GM19463 (cell line): Measurements from ENCODE around the gene ZNF593.

ENCODE experiments used
- ATAC-seq: cut with Tn5 transposase; IDR thresholded peaks from one replicate; pipeline ENCODE4 v1.9.1; 2021; ENCODE audit warnings: mild to moderate bottlenecking, moderate library complexity; ENCODE audit not compliant: unreplicated experiment

The ZNF593 gene

DNA sequence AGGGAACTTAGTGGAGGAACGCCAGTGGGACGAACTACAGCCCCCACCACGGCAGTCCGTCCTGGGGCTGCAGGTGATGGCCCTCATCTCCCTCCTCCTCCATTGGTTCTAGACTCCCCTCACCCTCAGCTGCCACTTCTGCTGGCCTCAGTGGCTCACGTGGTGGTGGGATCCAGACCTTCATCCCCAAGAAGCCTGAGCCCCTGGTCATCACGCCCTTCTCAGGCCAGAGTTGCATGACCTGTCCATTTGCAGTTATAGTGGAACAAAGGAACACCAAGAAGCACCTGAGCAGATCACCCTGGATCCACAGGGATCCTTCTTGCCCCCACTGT lies 23.8 kb upstream of the ZNF593 start:
- ATAC-seq: no peak

DNA sequence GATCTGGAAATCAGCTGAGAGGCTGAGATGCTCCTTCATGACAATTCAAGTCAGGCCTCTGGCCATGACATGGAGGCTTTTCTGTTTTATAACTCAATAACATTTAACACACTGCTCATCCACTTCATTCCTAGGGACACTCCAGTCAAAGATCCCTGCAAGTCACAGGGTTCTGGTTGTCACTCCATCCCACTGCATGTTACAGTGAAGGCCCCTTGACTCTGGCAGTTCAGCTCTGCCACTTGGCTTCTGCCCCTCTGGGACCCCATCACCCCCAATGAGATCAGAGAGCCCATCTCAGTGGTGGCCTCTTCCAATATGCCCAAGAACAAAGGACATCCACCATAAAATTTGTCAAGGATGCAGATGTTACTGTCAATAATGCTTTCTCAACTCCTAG lies 20.8 kb upstream of the ZNF593 start:
- ATAC-seq: no peak

DNA sequence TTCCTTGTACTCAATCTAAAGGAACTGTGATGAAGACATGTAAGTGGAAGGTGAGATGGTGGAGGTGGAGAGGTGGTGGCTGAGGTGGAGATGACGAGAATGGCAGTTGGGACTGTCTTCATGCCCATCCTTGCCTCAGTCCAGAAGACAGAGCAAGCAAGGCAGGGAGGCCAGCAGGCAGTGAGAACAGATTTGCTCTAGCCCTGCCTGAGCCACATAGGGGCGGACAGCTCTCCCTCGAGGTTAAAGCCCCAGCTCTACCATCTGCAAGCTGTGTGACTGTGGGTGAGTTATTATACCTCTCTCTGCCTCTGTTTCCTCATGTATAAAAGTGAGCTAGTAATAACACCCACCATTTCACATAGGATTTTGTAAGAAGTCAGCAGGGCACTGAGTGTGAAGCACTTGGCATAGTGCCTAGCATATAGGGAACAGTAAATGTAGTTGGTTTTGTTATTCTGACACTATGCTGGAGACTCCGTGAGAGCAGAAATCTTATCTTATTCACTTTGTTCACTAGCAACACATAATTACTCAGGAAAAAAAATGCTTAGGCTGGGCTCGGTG lies 15.7 kb upstream of the ZNF593 start:
- no peak for ATAC-seq

DNA sequence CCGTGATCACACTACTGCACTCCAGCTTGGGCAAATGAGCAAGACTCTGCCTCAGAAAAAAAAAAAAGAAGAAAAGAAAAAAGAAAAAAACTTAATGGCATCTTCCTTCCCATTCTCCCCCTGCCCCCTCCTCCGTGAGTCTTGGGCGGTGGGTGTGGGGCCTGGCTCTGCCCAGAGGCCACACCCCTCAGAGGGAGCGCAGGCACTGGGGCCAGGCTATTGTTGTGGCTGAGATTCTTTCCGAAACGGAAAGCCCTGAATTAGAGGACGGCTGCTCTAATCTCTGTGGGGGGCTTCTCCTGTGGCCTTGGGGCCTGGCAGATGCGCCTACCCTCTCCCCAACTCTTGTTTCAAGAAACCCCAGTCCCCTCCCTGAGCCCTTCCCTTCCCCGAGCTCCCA lies 15.0 kb upstream of the ZNF593 start:
- no peak for ATAC-seq

DNA sequence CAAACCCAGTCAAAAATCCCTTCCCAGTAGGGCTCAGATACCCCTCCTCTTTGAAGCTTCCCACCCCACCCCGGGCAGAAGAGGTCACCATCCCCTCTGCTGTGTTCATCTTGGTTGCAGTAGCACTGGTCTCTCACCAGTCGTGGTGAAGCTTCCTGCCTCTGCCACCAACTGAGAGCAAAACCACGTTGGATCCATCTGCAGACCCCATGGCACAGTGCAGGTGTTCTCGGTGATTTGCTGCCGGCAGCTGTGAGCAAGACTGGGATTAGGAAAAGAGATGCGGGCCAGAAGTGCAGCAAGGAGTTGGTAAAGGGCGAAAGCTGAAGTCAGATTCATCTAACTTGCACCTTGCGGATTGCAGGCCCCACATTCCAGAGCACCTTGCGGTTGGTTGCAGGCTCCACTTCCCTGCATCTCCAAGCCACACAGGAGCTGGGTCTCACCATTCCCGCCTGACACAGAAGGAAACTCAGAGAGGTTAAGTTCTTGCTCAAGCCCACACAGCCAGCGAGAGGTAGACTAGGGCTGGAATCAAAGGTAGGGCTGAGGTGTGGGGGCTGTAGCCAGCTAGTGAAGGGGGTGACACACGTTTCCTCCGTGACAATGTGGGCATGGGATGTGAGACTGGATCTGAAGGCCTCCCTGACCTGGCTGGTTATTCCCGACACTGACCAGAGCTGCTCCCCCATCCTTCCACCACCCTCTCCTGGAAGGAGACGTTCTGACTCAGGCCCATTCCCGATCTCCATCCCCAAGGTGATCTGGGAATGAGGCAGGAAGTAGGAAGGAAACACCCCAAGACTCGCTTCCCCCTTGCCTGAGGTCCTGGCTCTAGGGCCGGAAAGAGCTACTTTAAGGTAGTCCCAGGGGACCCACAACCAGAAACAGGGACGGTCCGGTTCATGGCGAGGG lies 14.1 kb upstream of the ZNF593 start:
- ATAC-seq: no peak

DNA sequence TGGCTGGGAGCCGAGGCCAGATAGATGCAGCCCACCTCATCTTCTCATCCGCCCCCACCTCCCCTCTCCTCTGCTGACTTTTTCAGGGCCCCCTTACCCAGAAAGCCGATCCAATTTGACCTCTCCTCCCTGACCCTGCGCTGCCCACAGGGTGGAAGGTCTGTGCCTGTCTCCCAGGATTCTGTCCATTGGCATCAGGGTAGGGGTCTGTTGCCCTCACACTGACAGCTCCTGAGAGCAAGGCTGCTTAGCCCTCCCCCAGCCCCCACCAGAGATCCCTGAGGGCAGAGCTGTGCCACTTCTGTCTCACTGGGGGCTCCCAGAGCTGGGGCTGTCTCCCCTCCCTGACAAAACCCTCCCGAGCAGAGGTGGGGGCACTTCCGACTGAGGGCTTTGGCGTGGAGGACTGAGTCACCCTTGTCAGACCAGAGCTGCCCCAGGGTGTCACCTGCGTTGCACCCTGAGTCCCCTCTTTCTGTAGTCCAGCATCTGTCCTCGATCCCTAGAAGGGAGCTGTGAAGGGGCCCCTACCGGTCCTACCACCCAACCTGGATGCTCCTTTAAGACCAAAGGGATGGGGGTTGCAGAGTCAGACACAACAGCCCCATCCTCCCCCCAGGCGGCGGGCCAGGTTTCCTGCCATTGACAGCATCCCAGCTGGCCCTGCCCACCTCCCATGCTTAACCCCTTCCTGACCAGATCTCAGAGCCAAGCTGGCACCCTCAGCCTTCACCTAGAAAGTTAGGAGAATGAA lies 13.2 kb upstream of the ZNF593 start:
- ATAC-seq: no peak

DNA sequence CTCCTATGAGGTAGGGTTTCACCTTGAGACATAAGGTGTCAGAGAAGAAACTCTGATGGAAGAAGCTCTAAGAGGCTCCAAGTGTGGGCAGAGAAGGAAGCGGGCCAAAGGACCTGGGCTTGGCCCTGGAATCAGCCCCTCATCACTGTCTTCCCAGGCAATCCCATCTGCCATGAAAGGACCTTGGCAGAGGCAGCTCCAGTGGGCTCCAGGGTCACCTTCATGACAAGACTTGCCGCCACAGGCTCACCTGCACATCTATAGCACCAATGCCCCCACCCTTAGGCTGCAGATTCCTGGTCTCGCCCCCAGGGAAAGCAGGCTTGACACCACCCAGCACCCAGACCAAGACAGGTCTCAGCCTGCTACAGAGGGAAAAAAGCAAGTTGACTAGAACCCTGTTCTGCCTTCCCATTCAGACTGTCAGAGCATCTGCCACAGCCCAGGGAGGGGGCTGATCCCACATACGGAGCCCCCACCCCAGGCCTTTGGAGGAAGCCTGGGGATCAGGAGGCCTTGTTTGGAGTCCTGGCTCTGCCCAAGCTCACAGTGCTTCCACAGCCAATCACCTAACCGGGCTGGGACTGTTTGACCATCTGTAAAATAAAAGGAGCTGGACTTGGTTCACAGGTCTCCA lies 11.3 kb upstream of the ZNF593 start:
- no peak for ATAC-seq

DNA sequence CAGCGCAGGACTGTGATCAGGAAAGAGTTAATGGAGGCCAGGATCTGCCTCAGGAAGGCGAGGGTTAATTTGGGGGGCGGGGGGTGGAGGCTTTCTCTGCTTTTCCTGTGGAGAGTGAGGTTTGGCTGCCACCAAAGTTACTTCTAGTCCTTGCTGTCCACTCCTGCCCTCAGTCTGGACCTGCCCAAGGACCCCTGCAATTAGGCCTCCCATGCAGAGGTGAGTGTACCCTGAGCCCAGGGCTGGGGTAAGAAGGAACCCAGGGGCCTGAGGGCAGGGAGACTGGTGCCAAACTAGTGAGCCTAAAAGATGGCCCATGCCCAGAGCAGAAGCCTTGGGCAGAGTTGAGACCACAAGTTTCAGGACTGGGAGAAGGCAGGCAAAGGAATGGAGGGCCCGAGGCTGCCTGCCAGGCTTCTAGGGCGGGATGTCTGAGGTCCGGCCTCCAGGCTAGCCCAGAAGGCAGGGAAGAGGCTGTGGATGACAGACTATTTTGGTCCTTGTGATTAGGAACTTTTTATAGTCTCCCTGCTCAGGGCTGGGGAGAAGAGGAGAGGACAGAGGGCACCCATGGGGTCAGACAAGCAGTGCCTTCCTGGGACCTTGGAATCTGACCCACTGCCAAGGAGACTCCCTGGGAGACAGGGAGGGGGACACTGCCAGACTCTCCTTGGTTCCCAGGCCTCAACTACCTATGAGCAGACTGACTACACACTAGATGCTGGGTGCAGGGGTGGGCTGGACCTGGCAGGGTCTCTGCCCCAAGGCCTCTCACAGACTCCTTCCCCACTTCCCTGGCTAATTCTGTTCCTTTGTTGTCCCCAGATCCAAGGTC lies 10.6 kb upstream of the ZNF593 start, which contains the start of gene FAM110D:
Gene FAM110D (plus strand): TSS at position 172 of the 835 bp plus-strand sequence. CDS start 2,213 bp downstream, outside the sequence.
- ATAC-seq: no peak

DNA sequence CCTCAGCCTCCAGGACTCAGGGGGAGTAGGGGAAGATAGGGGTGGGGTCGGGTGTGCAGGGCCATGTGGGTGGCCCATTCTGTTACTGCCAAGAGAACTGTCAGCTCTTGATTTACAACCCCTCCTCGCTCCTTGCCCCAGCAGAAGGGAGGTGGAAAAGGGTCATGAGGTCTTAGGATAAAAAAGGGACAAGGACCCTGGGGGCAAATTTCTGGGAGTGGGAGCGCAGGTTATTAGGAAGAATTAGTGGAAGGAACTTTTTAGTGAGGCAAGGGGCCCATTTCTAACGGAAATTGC lies 10.0 kb upstream of the ZNF593 start:
- ATAC-seq: no peak

DNA sequence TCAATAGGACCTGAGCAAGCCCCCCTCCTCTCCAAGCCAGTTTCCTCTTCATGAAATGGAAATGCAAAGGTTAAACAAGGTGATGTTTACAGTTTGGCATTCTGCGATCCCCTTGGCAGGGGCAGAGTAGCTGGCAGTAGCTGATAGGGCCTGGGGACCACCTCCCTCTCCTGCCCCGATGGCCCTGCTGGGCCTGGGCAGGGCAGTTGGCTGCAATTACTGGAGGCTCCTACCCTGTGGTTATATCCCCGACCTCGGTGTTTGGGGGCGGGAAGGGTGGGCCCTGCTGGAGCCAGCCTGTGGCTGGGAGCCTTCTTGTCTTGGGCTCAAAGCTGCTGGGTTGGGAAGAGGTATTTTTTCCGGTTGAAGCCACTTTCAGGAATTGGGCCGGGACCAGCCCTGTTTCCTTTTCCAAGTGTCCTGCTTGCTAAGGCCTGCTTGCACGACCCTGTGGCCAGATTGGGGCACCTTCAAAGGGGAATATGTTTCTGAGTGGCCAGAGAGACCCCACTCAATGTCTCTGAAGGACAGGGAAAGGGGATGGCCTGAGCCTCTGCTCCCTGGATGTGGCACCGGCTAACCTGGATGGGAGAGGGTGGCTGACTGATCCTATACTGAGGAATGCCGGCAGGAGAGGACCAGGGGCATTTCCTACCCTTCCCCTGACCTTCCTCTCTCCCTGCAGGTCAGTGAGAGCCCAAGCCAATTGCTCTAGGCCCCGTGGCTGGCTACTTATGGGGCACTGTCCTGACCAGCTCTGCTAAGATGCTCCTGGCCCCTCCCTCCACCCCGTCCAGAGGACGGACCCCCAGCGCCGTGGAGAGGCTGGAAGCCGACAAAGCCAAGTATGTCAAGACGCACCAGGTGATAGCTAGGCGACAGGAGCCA lies 8.9 kb upstream of the ZNF593 start:
- ATAC-seq: no peak

DNA sequence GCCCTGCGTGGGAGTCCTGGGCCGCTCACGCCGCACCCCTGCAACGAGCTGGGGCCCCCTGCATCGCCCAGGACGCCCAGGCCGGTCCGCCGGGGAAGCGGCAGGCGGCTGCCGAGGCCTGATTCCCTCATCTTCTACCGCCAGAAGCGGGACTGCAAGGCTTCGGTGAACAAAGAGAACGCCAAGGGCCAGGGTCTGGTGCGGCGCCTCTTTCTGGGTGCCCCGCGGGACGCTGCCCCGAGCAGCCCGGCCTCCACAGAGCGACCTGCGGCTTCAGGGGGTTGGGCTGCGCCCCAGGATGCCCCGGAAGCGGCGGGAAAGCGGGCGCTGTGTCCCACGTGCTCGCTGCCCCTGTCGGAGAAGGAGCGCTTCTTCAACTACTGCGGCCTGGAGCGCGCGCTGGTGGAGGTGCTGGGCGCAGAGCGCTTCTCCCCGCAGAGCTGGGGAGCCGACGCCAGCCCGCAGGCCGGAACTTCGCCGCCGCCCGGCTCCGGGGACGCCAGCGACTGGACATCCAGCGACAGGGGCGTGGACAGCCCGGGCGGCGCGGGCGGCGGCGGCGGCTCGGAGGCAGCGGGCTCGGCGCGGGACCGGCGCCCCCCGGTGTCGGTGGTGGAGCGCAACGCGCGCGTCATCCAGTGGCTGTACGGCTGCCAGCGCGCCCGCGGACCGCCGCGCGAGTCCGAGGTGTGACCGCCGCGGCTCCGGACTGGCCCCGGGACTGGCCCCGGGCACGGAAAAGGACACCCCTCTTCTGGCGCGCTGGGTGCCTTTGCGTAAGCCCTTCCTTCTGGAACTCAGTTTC lies 8.1 kb upstream of the ZNF593 start:
- ATAC-seq: no peak

DNA sequence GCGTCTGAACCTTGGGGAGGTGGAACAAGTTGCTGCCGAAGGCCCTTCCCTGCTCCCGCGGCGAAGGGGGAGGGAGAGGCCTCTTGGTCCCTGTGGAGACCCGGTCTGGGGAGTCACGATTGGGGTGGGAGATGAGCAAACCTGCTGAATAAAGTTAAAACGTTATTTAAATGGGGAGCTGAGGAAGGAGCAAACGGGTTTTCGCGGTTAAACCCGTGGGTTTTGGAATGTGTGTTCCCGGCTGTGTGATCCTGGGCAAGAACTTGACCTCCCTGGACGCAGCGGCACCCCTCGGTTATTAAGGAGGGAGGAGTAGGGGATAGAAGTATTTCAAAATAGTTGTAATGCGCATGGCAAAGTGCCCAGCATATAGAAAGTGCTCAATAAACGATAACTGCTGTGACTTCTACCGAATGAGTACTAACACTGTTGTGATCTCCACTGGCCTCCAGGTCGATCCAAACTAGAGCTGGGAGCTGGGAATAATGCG lies 7.4 kb upstream of the ZNF593 start:
- no peak for ATAC-seq

DNA sequence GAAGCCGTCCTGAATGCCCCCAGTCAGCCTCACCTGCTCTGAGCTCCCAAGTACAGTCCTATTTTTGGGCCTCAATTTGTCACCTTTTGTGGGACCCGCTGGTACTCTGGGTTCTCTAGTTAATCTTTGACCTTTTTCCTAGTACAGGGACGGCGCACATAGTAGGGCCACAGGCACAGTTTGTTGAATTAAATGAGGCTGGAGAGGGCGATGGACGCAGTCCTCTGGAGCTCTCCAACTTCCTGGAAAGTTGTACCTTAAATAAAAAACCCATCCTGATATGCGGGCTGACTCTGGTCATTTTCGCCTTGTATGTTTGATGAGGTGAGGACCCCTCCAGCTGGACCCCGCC lies 6.0 kb upstream of the ZNF593 start:
- no peak for ATAC-seq

DNA sequence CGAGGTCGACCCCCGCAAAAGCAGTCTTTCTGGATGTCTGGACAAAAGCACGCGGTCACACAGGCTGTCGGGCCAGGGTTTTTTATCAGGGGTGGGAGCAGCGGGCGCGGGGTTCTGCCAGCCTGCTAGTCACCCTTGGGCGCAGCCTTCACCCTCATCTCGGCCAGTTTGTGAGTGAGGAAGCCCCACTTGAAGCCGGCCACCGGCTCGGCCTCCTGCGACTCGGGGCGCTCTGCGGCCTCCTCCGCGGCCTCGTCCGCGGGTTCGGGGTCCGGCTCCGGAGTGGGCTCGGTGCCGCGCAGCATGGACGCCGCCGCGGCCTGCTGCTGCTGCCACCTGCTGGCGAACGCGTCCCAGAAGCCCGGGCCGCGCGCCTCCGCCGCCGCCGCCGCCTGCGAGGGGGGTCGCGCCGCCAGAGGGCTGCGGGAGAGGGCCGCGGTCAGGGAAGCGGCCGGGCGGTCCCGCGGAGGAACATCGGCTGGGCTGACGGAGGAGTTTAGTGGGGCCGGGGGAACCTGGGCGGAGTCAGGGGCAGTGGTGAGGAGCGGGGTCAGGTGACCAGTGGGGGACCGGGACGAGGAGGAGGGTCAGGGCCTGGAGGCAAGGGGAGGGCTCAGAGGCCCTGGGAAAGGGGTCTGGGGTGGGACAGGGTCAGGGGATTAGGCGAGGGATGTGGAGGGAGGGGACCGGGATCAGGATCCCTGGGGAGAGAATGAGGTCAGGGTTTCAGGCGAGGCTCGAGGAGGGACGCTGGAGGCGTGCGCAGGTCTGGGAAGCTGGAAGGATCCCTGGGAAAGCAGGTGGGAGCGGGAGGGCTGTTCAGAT lies 5.5 kb upstream of the ZNF593 start:
- ATAC-seq: no peak

DNA sequence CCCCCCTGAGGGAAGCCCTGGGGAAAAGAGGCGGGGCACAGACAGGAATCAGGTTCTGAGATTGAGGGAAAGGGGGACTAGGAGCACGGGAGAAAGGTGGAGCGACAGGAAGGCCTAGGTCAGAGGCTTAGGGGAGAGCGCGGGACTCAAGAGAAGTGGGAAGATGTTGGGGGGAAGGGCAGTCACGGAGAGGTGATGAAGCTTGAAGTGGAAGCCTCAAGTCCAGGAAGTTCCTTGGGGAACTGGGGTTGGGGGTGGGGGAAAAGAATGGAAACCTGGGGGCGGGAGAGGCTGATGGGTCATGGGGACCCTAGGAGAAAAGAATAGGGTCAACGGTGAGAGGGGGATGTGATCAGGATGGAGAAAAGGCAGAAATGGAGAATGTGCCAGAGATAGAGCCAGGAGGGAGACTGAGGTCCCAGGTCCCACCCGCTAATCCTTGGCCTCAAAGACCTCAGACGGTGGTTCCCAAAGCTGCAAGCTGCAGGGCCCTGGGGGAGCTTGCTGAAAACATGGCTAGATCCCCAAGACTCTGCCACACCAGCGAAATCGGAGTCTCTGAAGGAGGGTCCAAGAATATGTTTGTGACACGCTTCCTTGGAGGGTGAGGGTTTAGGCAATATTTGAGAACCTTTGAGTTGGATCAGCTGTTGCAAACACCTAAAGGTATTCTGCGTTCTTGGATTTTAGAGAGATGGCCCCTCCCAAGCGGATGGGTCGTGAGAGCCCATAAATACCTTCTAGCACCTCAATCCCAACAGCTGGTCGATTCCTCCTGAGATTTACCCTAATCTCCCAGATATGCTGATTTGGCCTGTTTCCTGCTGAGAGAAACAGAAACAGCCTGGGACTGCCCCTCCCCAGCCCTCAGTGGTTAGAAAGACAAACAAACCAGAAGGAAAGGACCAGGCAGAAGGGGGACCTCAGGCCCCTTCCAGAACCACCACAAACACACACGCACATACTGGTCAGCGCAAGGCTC lies 4.6 kb upstream of the ZNF593 start:
- no peak for ATAC-seq

DNA sequence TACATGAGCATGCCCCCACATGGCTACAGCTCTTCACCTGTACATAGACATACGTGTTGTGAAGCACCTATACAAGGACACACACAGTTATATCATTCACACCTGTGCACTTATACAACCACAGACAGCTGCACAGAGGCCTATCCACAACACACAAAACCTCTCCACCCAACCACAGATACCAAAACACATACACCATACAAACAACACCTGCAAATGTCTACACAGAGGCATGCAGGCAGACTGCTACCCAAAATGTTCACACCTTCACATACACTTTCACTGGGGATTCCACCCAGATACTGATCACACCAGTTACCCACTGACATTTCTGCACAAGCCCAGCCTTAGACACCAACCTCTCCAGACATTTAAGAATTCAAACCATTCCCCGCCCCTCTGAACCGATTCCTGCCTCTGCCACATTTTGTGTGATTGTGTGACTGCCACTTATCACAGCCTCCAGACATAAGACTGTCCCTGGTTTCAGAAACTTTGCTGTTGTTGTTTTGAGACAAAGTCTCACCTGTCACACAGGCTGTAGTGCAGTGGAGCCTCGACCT lies 2.9 kb upstream of the ZNF593 start:
- ATAC-seq: no peak
